PC-3 (cell line): Measurements from ENCODE around the gene QPCT. TPM values are rescaled to one million over a fixed set of nuclear protein-coding genes. Genes with fewer than 3 reads are reported as not detected.

Experiments used
- ATAC-seq: fragments of 200-7000 bp; cut with Tn5 transposase; 2 replicates; pipeline ENCODE4 v1.9.1; 2020; ENCODE audit warnings: mild to moderate bottlenecking, moderate library complexity
- BruUV-seq: library from RNA; stranded (reverse); fragments of 400-500 nt; replicated peaks from 2 replicates; lab custom pipeline; 2021; lab: Mats Ljungman, UMichigan
- CTCF ChIA-PET: fragments of 300-600 bp; sonication (Branson Sonifier 250); formaldehyde crosslinking; loops from one replicate; lab custom pipeline; 2022; ENCODE audit warnings: antibody characterized with exemption; lab: Charles Lee
- POLR2A ChIA-PET: fragments of 300-600 bp; sonication (Branson Sonifier 250); formaldehyde crosslinking; loops from one replicate; lab custom pipeline; 2022; ENCODE audit warnings: antibody characterized with exemption; ENCODE audit not compliant: unreplicated experiment; lab: Charles Lee
- DNase-seq: peaks from one replicate; pipeline ENCODE4 v3.0.0-alpha.2; 2015
- H2AFZ ChIP-seq: fragments of 300-600 bp; sonication (generic); 2 replicates; pipeline ENCODE4 v1.6.0; 2016; ENCODE audit warnings: antibody characterized with exemption, low read length
- H3F3A ChIP-seq: fragments of 300-600 bp; sonication (generic); one replicate; pipeline ENCODE4 v1.6.0; 2017; ENCODE audit warnings: antibody characterized with exemption, low read length, control low read depth, mild to moderate bottlenecking; ENCODE audit not compliant: unreplicated experiment
- H3K27ac ChIP-seq: fragments of 300-600 bp; sonication (generic); 2 replicates; pipeline ENCODE4 v1.5.1; 2016; ENCODE audit warnings: mild to moderate bottlenecking, low read length
- H3K27me3 ChIP-seq: fragments of 300-600 bp; sonication (generic); 2 replicates; pipeline ENCODE4 v1.6.1; 2016; ENCODE audit warnings: low read length, mixed read lengths
- H3K36me3 ChIP-seq: fragments of 300-600 bp; sonication (generic); 2 replicates; pipeline ENCODE4 v1.6.1; 2016; ENCODE audit warnings: low read depth, mixed run types, low read length, mixed read lengths
- H3K4me1 ChIP-seq: fragments of 300-600 bp; sonication (generic); 2 replicates; pipeline ENCODE4 v1.5.1; 2016; ENCODE audit warnings: low read length; ENCODE audit not compliant: insufficient read depth
- H3K4me2 ChIP-seq: fragments of 300-600 bp; sonication (generic); 2 replicates; pipeline ENCODE4 v1.6.0; 2016; ENCODE audit warnings: low read length
- H3K4me3 ChIP-seq: fragments of 300-600 bp; sonication (generic); 2 replicates; pipeline ENCODE4 v1.5.1; 2016; ENCODE audit warnings: mild to moderate bottlenecking, low read length, mixed read lengths
- H3K79me2 ChIP-seq: fragments of 300-600 bp; sonication (generic); 2 replicates; pipeline ENCODE4 v1.6.1; 2017; ENCODE audit warnings: low read length, mixed read lengths
- H3K9ac ChIP-seq: fragments of 300-600 bp; sonication (generic); 2 replicates; pipeline ENCODE4 v1.6.0; 2016; ENCODE audit warnings: mild to moderate bottlenecking, low read length
- H3K9me2 ChIP-seq: fragments of 300-600 bp; sonication (generic); replicated peaks from 2 replicates; pipeline ENCODE4 v1.6.1; 2016; ENCODE audit warnings: mixed run types, low read length, mixed read lengths
- H3K9me3 ChIP-seq: fragments of 300-600 bp; sonication (generic); 2 replicates; pipeline ENCODE4 v1.6.1; 2016; ENCODE audit warnings: low read length, mixed read lengths
- H4K20me1 ChIP-seq: fragments of 300-600 bp; sonication (generic); 2 replicates; pipeline ENCODE4 v1.6.1; 2016; ENCODE audit warnings: low read length, mixed read lengths
- EZH2 ChIP-seq: fragments of 300-600 bp; sonication (generic); IDR thresholded peaks from one replicate; pipeline ENCODE4 v1.6.1; 2017; ENCODE audit warnings: antibody characterized with exemption, mild to moderate bottlenecking, low read length; ENCODE audit not compliant: unreplicated experiment
- EZH2phosphoT487 ChIP-seq: fragments of 300-600 bp; sonication (generic); IDR thresholded peaks from 2 replicates; pipeline ENCODE4 v1.6.1; 2018; ENCODE audit warnings: mild to moderate bottlenecking, antibody characterized with exemption, low read length, borderline replicate concordance
- intact Hi-C: fragments of 100-400 bp; cut with micrococcal nuclease; formaldehyde crosslinking; loops from 2 replicates; pipeline ENCODE4 v1.9.0; 2023
- total RNA-seq: library from RNA; depleted of rRNA; stranded (reverse); fragments of >200 nt; gene quantifications from 2 replicates; pipeline ENCODE4 v1.2.3, GENCODE V29; 2014
- TF ChIP-seq, protein P1 (sequence below): fragments of 300-600 bp; sonication (generic); conservative IDR thresholded peaks from 2 replicates; pipeline ENCODE4 v1.5.1; 2017; ENCODE audit warnings: antibody characterized with exemption, low read depth, mild to moderate bottlenecking, low read length

The QPCT gene
- total RNA-seq, 1 experiment from 2014 or later: not detected

- H2AFZ ChIP-seq: peak overlapping the region; percentile 64
- DNase-seq: peak; percentile 66
- H3K9me3 ChIP-seq: no peaks in the 10 kb centered on the region
- no peaks in the 10 kb centered on the region for H3K36me3 ChIP-seq
- POLR2A ChIA-PET: no interaction called here
- peaks cover 29% of the 10 kb centered on the region for H3K79me2 ChIP-seq
- peak overlapping the region; percentile 26; the same call in 1 of the 2 replicates for H3K4me3 ChIP-seq
- no TSS peak for BruUV-seq
- H4K20me1 ChIP-seq: peaks cover 7% of the 10 kb centered on the region; the same call in 1 of the 2 replicates
- no peaks in the 10 kb centered on the region for H3K27me3 ChIP-seq
- ATAC-seq: peak; percentile 33
- H3K4me1 ChIP-seq: peaks cover 26% of the 10 kb centered on the region
- intact Hi-C loops: loop anchor here (5.0 kb wide), 2 partner anchors 66 to 261 kb away; no protein-coding TSS in a partner anchor
- TF ChIP-seq EZH2phosphoT487: no peak
- TF ChIP-seq, protein P1, sequence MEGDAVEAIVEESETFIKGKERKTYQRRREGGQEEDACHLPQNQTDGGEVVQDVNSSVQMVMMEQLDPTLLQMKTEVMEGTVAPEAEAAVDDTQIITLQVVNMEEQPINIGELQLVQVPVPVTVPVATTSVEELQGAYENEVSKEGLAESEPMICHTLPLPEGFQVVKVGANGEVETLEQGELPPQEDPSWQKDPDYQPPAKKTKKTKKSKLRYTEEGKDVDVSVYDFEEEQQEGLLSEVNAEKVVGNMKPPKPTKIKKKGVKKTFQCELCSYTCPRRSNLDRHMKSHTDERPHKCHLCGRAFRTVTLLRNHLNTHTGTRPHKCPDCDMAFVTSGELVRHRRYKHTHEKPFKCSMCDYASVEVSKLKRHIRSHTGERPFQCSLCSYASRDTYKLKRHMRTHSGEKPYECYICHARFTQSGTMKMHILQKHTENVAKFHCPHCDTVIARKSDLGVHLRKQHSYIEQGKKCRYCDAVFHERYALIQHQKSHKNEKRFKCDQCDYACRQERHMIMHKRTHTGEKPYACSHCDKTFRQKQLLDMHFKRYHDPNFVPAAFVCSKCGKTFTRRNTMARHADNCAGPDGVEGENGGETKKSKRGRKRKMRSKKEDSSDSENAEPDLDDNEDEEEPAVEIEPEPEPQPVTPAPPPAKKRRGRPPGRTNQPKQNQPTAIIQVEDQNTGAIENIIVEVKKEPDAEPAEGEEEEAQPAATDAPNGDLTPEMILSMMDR: no peak
- TF ChIP-seq EZH2: no peak
- peak overlapping the region; percentile 82 for H3K4me2 ChIP-seq
- no peaks in the 10 kb centered on the region for H3F3A ChIP-seq
- CTCF ChIA-PET: interaction anchor here (0.6 kb wide), 1 partner anchor 23 kb away, joined by 3 read pairs; no protein-coding TSS in a partner anchor
- H3K27ac ChIP-seq: no peak overlapping the region
- no peak overlapping the region for H3K9ac ChIP-seq
- H3K9me2 ChIP-seq: no peaks in the 10 kb centered on the region
Observed at GRCh38 chr2:37326285-37326684, 18.1 kb upstream of the QPCT start.

GRCh38 chr2:37326866-37327634, 17.4 kb upstream of the QPCT start:
- no TSS peak for BruUV-seq
- POLR2A ChIA-PET: no interaction called here
- intact Hi-C loops: loop anchor here (5.0 kb wide), 2 partner anchors 65 to 260 kb away; no protein-coding TSS in a partner anchor
- H3K9me3 ChIP-seq: no peaks in the 10 kb centered on the region
- peak overlapping the region; percentile 64 for H2AFZ ChIP-seq
- no peaks in the 10 kb centered on the region for H3F3A ChIP-seq
- TF ChIP-seq, protein P1: no peak
- no peak for TF ChIP-seq EZH2
- no peak for TF ChIP-seq EZH2phosphoT487
- H3K36me3 ChIP-seq: no peaks in the 10 kb centered on the region
- H3K4me1 ChIP-seq: peaks cover 26% of the 10 kb centered on the region
- no peak overlapping the region for H3K27ac ChIP-seq
- peak overlapping the region; percentile 26; the same call in 1 of the 2 replicates for H3K4me3 ChIP-seq
- H3K9ac ChIP-seq: no peak overlapping the region
- peaks cover 22% of the 10 kb centered on the region for H3K79me2 ChIP-seq
- H3K27me3 ChIP-seq: no peaks in the 10 kb centered on the region
- CTCF ChIA-PET: no interaction called here
- H3K9me2 ChIP-seq: no peaks in the 10 kb centered on the region
- no peak for ATAC-seq
- 0 out of 2 replicates have a peak, but pooled peaks cover 5% of the 10 kb centered on the region for H4K20me1 ChIP-seq
- no peak for DNase-seq
- peak overlapping the region; percentile 82 for H3K4me2 ChIP-seq

DNA sequence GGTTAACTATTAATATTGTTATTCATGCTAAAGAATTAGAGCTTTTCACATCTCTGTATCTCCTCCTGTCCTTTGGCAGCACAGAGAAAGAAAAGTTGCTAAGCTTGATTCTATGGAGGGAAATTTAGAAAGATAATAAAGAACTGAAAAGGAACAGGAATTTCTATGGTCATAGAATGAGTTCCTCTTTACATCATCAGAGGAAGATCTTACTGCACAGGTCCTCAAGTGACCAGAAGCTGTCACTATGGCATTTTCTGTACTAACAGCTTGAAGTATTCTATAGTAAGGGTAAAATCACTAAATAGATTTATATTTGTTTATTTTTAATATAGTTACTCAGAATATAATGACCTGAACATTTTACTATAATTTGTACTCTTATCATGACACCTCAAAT, 13.7 kb upstream of the QPCT start:
- no TSS peak for BruUV-seq
- POLR2A ChIA-PET: no interaction called here

More for the DNA sequence above, 13.7 kb upstream of the QPCT start:
- Histone ChIP-seq H3F3A (no peaks in the 10 kb centered on the region), H3K4me3 (no peak overlapping the region), H3K79me2 (no peaks in the 10 kb centered on the region), H3K36me3 (no peaks in the 10 kb centered on the region), H3K9me2 (no peaks in the 10 kb centered on the region), H2AFZ (no peak overlapping the region), H3K9me3 (no peaks in the 10 kb centered on the region), H3K27me3 (no peaks in the 10 kb centered on the region), H3K27ac (no peak overlapping the region), H3K9ac (no peak overlapping the region), H4K20me1 (no peaks in the 10 kb centered on the region), H3K4me2 (no peak overlapping the region), H3K4me1 (peaks cover 13% of the 10 kb centered on the region)
- intact Hi-C loops: no loop called here
- ATAC-seq (no peak), DNase-seq (no peak)
- CTCF ChIA-PET: no interaction called here
- TF ChIP-seq EZH2 (no peak), EZH2phosphoT487 (no peak)
- TF ChIP-seq, protein P1: no peak
